ENCODE measurements around the gene CNOT1.

DNA sequence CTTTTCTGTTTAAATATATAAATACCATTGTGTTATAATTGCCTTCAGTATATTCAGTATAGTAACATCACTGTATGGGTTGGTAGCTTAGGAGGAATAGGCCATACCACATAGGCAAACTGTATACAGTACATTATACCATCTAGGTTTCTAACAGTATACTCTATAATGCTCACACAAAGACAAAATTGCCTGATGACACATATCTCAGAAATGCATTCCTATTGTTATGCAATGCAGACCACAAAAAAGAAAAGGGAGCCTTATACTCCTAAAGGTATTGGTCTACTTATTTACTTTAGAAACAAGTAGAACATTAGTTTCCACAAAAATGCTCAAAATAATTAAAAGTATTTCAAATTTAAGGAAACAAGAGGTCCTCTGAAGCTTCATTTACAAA lies 66.4 kb downstream of the CNOT1 start:
- no peak for TF ChIP-seq CTCF (IDR thresholded peaks at IDR 0.05; ENCODE audit: poor library complexity)
- TF ChIP-seq EZH2phosphoT487 (IDR thresholded peaks at IDR 0.05; ENCODE audit: low read depth, severe bottlenecking, unreplicated experiment) = no peak
- TF ChIP-seq EZH2 (IDR thresholded peaks at IDR 0.05; ENCODE audit: borderline replicate concordance) = no peak

All from hepatocyte (in vitro differentiated cells).